ENCODE results near the gene COA6. TPM values are rescaled to one million over a fixed set of nuclear protein-coding genes. Genes with fewer than 3 reads are reported as not detected.

The COA6 gene
- total and polyA plus RNA-seq, 7 donors = 52.0 to 268 (median 73.6) TPM

DNA sequence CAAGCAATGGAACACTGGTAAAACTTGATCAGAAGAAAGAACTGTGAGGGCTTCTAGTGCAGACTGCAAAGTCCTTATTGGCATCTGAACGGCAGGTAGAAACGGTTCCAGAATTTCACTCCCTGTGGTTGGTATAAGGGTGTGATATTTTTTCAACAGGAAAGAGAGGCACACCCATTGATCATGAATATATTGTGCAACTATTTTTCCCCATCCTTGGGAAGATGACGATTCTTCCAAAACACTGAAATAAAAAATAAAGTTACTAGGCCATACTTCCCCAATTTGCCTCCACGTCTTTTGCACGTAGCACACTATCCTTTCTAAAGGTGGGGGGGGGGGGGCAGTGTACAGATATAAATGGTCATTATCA is 56.2 kb downstream of the COA6 start:
- H3K27ac ChIP-seq = no peak overlapping the region
- intact Hi-C loops (cut with DNase I) = no loop called here
- WGBS, 3 donors = 86 to 90% (median 90%) methylated on average over 5 of the region's 5 CpGs
- H3K27me3 ChIP-seq (ENCODE audit: insufficient read depth in 3 of 3, low read length in 2 of 3) = no peaks in the 10 kb centered on the region
- no peak overlapping the region for H3K4me3 ChIP-seq
- no peak for ATAC-seq
- peaks cover 6 to 76% of the 10 kb centered on the region in 2 donors for H3K36me3 ChIP-seq (ENCODE audit: insufficient read depth in 1 of 2, low read depth in 1 of 2)
- no peaks in the 10 kb centered on the region for H3K9me3 ChIP-seq
- DNase-seq = no peak
- TF ChIP-seq, protein P1, sequence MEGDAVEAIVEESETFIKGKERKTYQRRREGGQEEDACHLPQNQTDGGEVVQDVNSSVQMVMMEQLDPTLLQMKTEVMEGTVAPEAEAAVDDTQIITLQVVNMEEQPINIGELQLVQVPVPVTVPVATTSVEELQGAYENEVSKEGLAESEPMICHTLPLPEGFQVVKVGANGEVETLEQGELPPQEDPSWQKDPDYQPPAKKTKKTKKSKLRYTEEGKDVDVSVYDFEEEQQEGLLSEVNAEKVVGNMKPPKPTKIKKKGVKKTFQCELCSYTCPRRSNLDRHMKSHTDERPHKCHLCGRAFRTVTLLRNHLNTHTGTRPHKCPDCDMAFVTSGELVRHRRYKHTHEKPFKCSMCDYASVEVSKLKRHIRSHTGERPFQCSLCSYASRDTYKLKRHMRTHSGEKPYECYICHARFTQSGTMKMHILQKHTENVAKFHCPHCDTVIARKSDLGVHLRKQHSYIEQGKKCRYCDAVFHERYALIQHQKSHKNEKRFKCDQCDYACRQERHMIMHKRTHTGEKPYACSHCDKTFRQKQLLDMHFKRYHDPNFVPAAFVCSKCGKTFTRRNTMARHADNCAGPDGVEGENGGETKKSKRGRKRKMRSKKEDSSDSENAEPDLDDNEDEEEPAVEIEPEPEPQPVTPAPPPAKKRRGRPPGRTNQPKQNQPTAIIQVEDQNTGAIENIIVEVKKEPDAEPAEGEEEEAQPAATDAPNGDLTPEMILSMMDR (IDR thresholded peaks at IDR 0.05) = no peak
- H3K4me1 ChIP-seq = no peaks in the 10 kb centered on the region

DNA sequence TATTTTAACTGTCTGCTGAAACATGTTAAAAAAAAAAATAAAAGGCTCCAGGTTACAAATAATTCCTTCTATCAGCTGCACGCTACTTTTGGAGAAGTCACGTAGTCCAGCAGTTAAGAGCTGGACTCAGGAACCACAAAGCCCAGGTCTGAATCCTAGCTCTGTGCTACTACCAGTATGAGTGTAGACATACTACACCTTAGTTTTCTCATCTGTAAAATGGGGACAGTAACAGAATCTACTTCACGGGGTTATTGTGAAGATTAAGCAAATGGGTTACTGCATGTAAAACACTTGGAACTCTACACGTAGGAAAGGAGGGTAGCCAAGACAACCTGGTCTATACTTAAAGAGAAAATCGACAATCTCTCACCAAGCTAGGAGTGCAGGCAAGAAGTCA is 57.4 kb downstream of the COA6 start:
- TF ChIP-seq, protein P1 (IDR thresholded peaks at IDR 0.05) = no peak
- WGBS, 3 donors = 94 to 99% (median 97%) methylated on average over 5 of the region's 5 CpGs
- H3K9me3 ChIP-seq = no peaks in the 10 kb centered on the region
- H3K4me1 ChIP-seq = no peaks in the 10 kb centered on the region
- DNase-seq (no peak), ATAC-seq (no peak)
- H3K36me3 ChIP-seq (ENCODE audit: insufficient read depth in 1 of 2, low read depth in 1 of 2) = peaks cover 4 to 63% of the 10 kb centered on the region in 2 donors
- H3K27ac ChIP-seq = no peak overlapping the region
- intact Hi-C loops (cut with DNase I) = no loop called here
- H3K4me3 ChIP-seq = no peak overlapping the region
- H3K27me3 ChIP-seq (ENCODE audit: insufficient read depth in 3 of 3, low read length in 2 of 3) = no peaks in the 10 kb centered on the region

DNA sequence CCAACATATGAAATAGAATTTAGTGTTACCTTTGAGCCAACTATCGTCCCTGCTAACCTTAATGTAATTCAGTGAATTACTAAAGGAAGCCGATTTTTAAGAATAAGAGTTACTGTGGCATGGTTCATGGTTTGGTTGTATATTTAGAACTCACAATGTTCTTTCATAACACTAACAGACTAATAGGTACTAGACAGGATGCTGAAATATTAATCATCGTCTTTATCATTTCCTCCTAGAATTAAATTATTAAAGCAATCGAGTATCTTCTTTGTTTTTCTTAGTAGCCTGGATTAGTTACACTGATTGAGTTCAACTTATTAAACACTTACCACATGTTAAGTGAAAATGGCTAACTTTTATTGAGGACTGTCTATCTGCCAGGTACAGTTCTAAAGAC is 58.0 kb downstream of the COA6 start:
- Histone ChIP-seq H3K4me3 (no peak overlapping the region), H3K9me3 (no peaks in the 10 kb centered on the region), H3K4me1 (no peaks in the 10 kb centered on the region), H3K36me3 (ENCODE audit: insufficient read depth in 1 of 2, low read depth in 1 of 2) (peaks cover 4 to 59% of the 10 kb centered on the region in 2 donors), H3K27ac (no peak overlapping the region), H3K27me3 (ENCODE audit: insufficient read depth in 3 of 3, low read length in 2 of 3) (no peaks in the 10 kb centered on the region)
- TF ChIP-seq, protein P1 (IDR thresholded peaks at IDR 0.05) = no peak
- intact Hi-C loops (cut with DNase I) = no loop called here
- ATAC-seq (no peak), DNase-seq (no peak)
- WGBS, 3 donors = 84 to 88% (median 86%) methylated on average over 4 of the region's 4 CpGs

DNA sequence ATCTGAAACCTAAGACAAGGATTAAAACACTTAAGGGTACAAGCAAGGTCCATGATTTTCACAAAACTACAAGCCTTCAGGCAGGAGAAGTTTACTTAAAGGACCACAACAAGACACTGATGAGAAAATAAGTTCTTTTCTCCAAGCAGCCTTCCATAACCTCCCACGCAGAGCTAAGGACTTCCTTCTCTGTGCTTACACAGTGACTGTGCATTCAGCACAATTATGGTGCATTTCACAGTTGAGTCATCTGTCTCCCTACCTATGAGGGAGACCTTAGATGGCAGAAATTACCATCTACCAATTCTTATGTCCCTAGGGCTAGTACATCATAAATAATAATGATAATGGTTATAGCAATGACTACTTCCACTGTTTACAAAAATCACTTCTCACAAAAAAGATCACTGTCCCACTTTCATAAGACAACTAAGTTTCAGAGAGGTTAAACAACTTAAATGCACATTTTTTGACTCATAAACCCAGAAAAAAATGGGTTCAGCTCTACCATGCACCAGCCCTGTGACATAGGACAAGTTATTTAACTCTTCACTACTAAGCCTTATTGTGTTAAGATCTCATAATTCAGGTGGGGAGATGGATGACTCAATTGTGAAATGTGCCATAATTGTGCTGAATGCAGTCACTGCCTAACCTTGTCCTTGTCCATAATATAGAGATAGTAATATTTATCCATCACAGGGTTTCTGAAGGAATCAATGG is 60.5 kb downstream of the COA6 start:
- 90 to 100% (median 95%) methylated on average over 1 of the region's 1 CpG for WGBS, 3 donors
- DNase-seq (no peak), ATAC-seq (no peak)
- peaks cover 17% of the 10 kb centered on the region for H3K4me1 ChIP-seq
- peaks cover 4 to 38% of the 10 kb centered on the region in 2 donors for H3K36me3 ChIP-seq (ENCODE audit: insufficient read depth in 1 of 2, low read depth in 1 of 2)
- no peaks in the 10 kb centered on the region for H3K9me3 ChIP-seq
- no peak overlapping the region for H3K27ac ChIP-seq
- intact Hi-C loops (cut with DNase I) = no loop called here
- H3K4me3 ChIP-seq = no peak overlapping the region
- TF ChIP-seq, protein P1 (IDR thresholded peaks at IDR 0.05) = no peak
- H3K27me3 ChIP-seq (ENCODE audit: insufficient read depth in 3 of 3, low read length in 2 of 3) = no peaks in the 10 kb centered on the region

Other genes with a start within 250 kb of the COA6 start
- 10 to 100 TPM in 1 of 4 donors, 1 to 10 TPM in 3; 5.8 to 10.5 (median 9.0) TPM for gene TARBP1, start 105.7 kb downstream of the COA6 start, total RNA-seq
- 10 to 100 TPM in 1 of 3 donors, 1 to 10 TPM in 2; 5.8 to 10.4 (median 6.6) TPM for gene TARBP1, start 105.7 kb downstream of the COA6 start, polyA plus RNA-seq
- 100 to 1,000 TPM in 1 of 4 donors, 10 to 100 TPM in 3; 73.4 to 116 (median 87.8) TPM for gene IRF2BP2, start 236.7 kb downstream of the COA6 start, total RNA-seq
- gene IRF2BP2, start 236.7 kb downstream of the COA6 start, polyA plus RNA-seq = 10 to 100 TPM; 53.6 to 63.6 (median 56.4) TPM

Measured in psoas muscle (tissue), 8 donors.